ENCODE results near the gene CYB5R3. TPM values are rescaled to one million over a fixed set of nuclear protein-coding genes. Genes with fewer than 3 reads are reported as not detected.

CYB5R3 gene
- total RNA-seq, result 10 to 100 TPM; 58.5 to 74.2 (median 73.8) TPM

GRCh38 chr22:42649246-42650099 is at the start of gene CYB5R3:
CYB5R3 (minus strand) TSS chr22:42649392; CDS start chr22:42649315, 77 bp downstream.
- H3K9me3 Mint-ChIP-seq, result no peaks in the 10 kb centered on the region
- peak; percentile 70 for DNase-seq

GRCh38 chr22:42697542-42698013 is 48.4 kb upstream of the CYB5R3 start:
- no peak overlapping the region for H3K4me3 Mint-ChIP-seq
- DNase-seq, result no peak
- ATAC-seq, result no peak
- H3K9me3 Mint-ChIP-seq, result no peaks in the 10 kb centered on the region
- H3K27me3 Mint-ChIP-seq (ENCODE audit: low read depth), result no peaks in the 10 kb centered on the region
- H3K4me1 Mint-ChIP-seq (ENCODE audit: low read depth), result no peaks in the 10 kb centered on the region
- no peaks in the 10 kb centered on the region for H3K36me3 Mint-ChIP-seq (ENCODE audit: insufficient read depth)

More at GRCh38 chr22:42649246-42650099, at the start of gene CYB5R3:
- Mint-ChIP-seq H3K36me3 (ENCODE audit: insufficient read depth) (no peaks in the 10 kb centered on the region), H3K4me1 (ENCODE audit: low read depth) (peaks cover 40% of the 10 kb centered on the region), H3K4me3 (peak within 1 kb of the TSS; percentile 100), H3K27me3 (ENCODE audit: low read depth) (no peaks in the 10 kb centered on the region)
- ATAC-seq, result peak; percentile 77 to 86

GRCh38 chr22:42696331-42696967 is 47.3 kb upstream of the CYB5R3 start:
- Mint-ChIP-seq H3K9me3 (no peaks in the 10 kb centered on the region), H3K4me3 (no peak overlapping the region), H3K36me3 (ENCODE audit: insufficient read depth) (no peaks in the 10 kb centered on the region), H3K27me3 (ENCODE audit: low read depth) (no peaks in the 10 kb centered on the region), H3K4me1 (ENCODE audit: low read depth) (no peaks in the 10 kb centered on the region)
- DNase-seq (no peak), ATAC-seq (no peak)

GRCh38 chr22:42695294-42695693 is 46.1 kb upstream of the CYB5R3 start:
- H3K9me3 Mint-ChIP-seq, result no peaks in the 10 kb centered on the region

GRCh38 chr22:42693763-42694683 is 44.8 kb upstream of the CYB5R3 start:
- H3K36me3 Mint-ChIP-seq (ENCODE audit: insufficient read depth), result no peaks in the 10 kb centered on the region
- ATAC-seq (no peak), DNase-seq (no peak)
- no peaks in the 10 kb centered on the region for H3K27me3 Mint-ChIP-seq (ENCODE audit: low read depth)
- H3K9me3 Mint-ChIP-seq, result no peaks in the 10 kb centered on the region
- H3K4me1 Mint-ChIP-seq (ENCODE audit: low read depth), result no peaks in the 10 kb centered on the region
- H3K4me3 Mint-ChIP-seq, result no peak overlapping the region

More at GRCh38 chr22:42695294-42695693, 46.1 kb upstream of the CYB5R3 start:
- Mint-ChIP-seq H3K4me1 (ENCODE audit: low read depth) (no peaks in the 10 kb centered on the region), H3K27me3 (ENCODE audit: low read depth) (no peaks in the 10 kb centered on the region), H3K36me3 (ENCODE audit: insufficient read depth) (no peaks in the 10 kb centered on the region), H3K4me3 (no peak overlapping the region)
- ATAC-seq (no peak), DNase-seq (no peak)

GRCh38 chr22:42693055-42693762 is 44.0 kb upstream of the CYB5R3 start:
- H3K27me3 Mint-ChIP-seq (ENCODE audit: low read depth), result no peaks in the 10 kb centered on the region
- H3K36me3 Mint-ChIP-seq (ENCODE audit: insufficient read depth), result no peaks in the 10 kb centered on the region
- H3K4me3 Mint-ChIP-seq, result no peak overlapping the region
- DNase-seq (no peak), ATAC-seq (no peak)
- no peaks in the 10 kb centered on the region for H3K4me1 Mint-ChIP-seq (ENCODE audit: low read depth)
- no peaks in the 10 kb centered on the region for H3K9me3 Mint-ChIP-seq

GRCh38 chr22:42692239-42693054 is 43.3 kb upstream of the CYB5R3 start:
- Mint-ChIP-seq H3K36me3 (ENCODE audit: insufficient read depth) (no peaks in the 10 kb centered on the region), H3K4me1 (ENCODE audit: low read depth) (no peaks in the 10 kb centered on the region), H3K4me3 (no peak overlapping the region), H3K27me3 (ENCODE audit: low read depth) (no peaks in the 10 kb centered on the region), H3K9me3 (no peaks in the 10 kb centered on the region)
- DNase-seq (no peak), ATAC-seq (no peak)

- no peak overlapping the region for H3K4me3 Mint-ChIP-seq
- no peak for DNase-seq
- ATAC-seq, result no peak
- H3K36me3 Mint-ChIP-seq (ENCODE audit: insufficient read depth), result no peaks in the 10 kb centered on the region
- H3K4me1 Mint-ChIP-seq (ENCODE audit: low read depth), result no peaks in the 10 kb centered on the region
- H3K9me3 Mint-ChIP-seq, result no peaks in the 10 kb centered on the region
- H3K27me3 Mint-ChIP-seq (ENCODE audit: low read depth), result peaks cover 3% of the 10 kb centered on the region
Measured at GRCh38 chr22:42691440-42691839, 42.2 kb upstream of the CYB5R3 start.

GRCh38 chr22:42688241-42689211 is 39.3 kb upstream of the CYB5R3 start:
- DNase-seq (no peak), ATAC-seq (no peak)
- no peak overlapping the region for H3K4me3 Mint-ChIP-seq
- no peaks in the 10 kb centered on the region for H3K36me3 Mint-ChIP-seq (ENCODE audit: insufficient read depth)
- peaks cover 3% of the 10 kb centered on the region for H3K27me3 Mint-ChIP-seq (ENCODE audit: low read depth)
- no peaks in the 10 kb centered on the region for H3K4me1 Mint-ChIP-seq (ENCODE audit: low read depth)
- H3K9me3 Mint-ChIP-seq, result no peaks in the 10 kb centered on the region

GRCh38 chr22:42686756-42687491 is 37.7 kb upstream of the CYB5R3 start:
- Mint-ChIP-seq H3K36me3 (ENCODE audit: insufficient read depth) (no peaks in the 10 kb centered on the region), H3K27me3 (ENCODE audit: low read depth) (peaks cover 9% of the 10 kb centered on the region), H3K9me3 (no peaks in the 10 kb centered on the region), H3K4me1 (ENCODE audit: low read depth) (no peaks in the 10 kb centered on the region), H3K4me3 (no peak overlapping the region)
- DNase-seq (no peak), ATAC-seq (no peak)

- Mint-ChIP-seq H3K36me3 (ENCODE audit: insufficient read depth) (no peaks in the 10 kb centered on the region), H3K4me3 (no peak overlapping the region), H3K27me3 (ENCODE audit: low read depth) (peaks cover 9% of the 10 kb centered on the region), H3K4me1 (ENCODE audit: low read depth) (no peaks in the 10 kb centered on the region), H3K9me3 (no peaks in the 10 kb centered on the region)
- no peak for ATAC-seq
- DNase-seq, result no peak
Measured at GRCh38 chr22:42685941-42686653, 36.9 kb upstream of the CYB5R3 start.

Measured in activated T-cell treated with anti-CD3 and anti-CD28 coated beads, Interleukin-2, amount 50 U/mL, for 4 hours (primary cell).